ENCODE data around the gene PRR23B. TPM values are rescaled to one million over a fixed set of nuclear protein-coding genes. Genes with fewer than 3 reads are reported as not detected.

Gene PRR23B
- total RNA-seq, 2 experiments from 2014 or later: not detected

GRCh38 chr3:139006051-139006716 is 14.5 kb downstream of the PRR23B start, which contains the start of gene PRR23A:
PRR23A (minus strand) TSS chr3:139006268; CDS start chr3:139006268, 0 bp downstream.
- Mint-ChIP-seq H3K27ac (no peak within 1 kb of the TSS), H3K4me3 (no peak within 1 kb of the TSS), H3K9me3 (peaks cover 11% of the 10 kb centered on the region), H3K36me3 (ENCODE audit: low read depth) (no peaks in the 10 kb centered on the region), H3K27me3 (peaks cover 2% of the 10 kb centered on the region), H3K4me1 (no peaks in the 10 kb centered on the region)
- CTCF ChIA-PET: interaction anchor here (0.5 kb wide), 1 partner anchor 305 kb away, joined by 3 read pairs; no protein-coding TSS in a partner anchor
- no peak for DNase-seq
- POLR2A ChIA-PET: no interaction called here

DNA sequence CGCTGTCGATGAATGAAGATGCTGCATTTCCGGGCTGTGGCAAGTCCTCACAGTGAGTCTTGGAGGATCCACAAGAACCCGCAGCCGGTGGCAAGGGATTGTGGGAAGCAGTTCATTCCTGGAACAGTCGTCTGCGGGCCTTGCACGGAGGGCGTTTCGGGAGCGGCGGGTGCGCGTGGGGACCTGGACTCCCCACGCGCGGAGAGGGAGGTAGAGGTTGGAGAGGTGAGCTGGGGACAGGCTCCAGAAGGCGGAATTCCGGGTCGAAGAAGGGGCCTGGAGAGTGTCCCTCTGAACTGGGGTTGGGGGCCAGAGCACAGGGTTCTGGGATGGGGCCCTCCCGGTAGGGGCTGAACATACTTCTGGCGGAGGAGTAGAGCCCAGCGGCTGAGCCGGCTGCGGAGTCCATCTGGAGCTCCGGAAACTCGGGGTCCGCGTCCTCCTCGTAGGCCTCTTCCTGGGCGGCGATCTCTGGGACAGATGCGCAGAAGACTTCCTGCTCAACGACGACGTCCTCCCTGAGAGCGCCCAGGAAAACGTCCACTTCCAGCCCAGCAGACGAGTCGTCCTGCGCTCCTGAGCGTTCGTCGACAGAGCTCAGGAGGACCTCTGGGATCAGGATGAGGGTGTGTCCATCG is 15.3 kb downstream of the PRR23B start:
- H3K27ac Mint-ChIP-seq: no peak overlapping the region
- H3K4me3 Mint-ChIP-seq: no peak overlapping the region
- H3K9me3 Mint-ChIP-seq: peaks cover 15% of the 10 kb centered on the region
- no peaks in the 10 kb centered on the region for H3K36me3 Mint-ChIP-seq (ENCODE audit: low read depth)
- H3K4me1 Mint-ChIP-seq: no peaks in the 10 kb centered on the region
- ChIA-PET CTCF (interaction anchor here (0.5 kb wide), 1 partner anchor 304 kb away, joined by 3 read pairs; no protein-coding TSS in a partner anchor), POLR2A (no interaction called here)
- peaks cover 2% of the 10 kb centered on the region for H3K27me3 Mint-ChIP-seq
- DNase-seq: no peak

DNA sequence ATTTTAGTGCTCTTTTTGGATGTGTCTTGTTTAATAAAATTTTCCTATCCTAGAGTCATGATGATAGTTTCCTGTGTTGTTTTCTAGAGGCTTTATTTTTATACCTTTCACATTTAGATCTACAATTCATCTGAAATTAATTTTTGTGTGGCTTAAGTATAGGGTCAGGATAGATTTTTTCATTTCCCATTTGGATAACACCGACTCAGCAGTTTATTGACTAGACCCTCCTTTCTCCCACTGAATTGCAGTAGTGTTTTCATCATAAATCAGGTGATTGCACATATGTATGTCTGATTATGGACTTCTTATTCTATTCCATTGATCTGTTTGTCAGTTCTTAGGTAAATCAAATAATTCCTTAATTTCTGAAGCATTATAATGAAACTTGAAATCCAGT is 25.0 kb downstream of the PRR23B start:
- no peak overlapping the region for H3K4me3 Mint-ChIP-seq

DNA sequence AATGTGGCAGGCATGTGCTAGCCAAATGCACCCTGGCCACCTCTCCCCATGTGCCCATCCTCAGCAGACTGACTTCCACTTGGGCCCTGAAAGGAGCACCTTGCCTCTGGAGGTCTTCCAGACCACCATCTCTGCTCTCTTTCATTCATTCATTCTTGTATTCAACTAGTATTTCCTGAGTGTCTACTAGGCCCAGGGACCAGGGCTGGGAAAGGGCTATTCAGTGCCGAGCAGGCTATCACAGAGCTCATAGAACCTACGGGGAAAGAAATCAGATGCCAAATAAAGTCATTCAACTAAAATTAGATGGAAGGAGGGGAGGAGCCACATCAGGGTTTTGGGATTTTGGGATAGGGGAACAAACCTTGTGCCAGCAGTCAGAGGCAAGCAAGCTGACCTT is 33.5 kb downstream of the PRR23B start:
- Mint-ChIP-seq H3K4me3 (no peak overlapping the region), H3K27me3 (peaks cover 4% of the 10 kb centered on the region), H3K36me3 (ENCODE audit: low read depth) (no peaks in the 10 kb centered on the region), H3K27ac (no peak overlapping the region), H3K9me3 (no peaks in the 10 kb centered on the region), H3K4me1 (no peaks in the 10 kb centered on the region)
- no peak for DNase-seq
- CTCF ChIA-PET: no interaction called here
- POLR2A ChIA-PET: no interaction called here

More for the DNA sequence above, 25.0 kb downstream of the PRR23B start:
- CTCF ChIA-PET: no interaction called here
- Mint-ChIP-seq H3K36me3 (ENCODE audit: low read depth) (no peaks in the 10 kb centered on the region), H3K27me3 (peaks cover 28% of the 10 kb centered on the region), H3K27ac (no peak overlapping the region), H3K4me1 (no peaks in the 10 kb centered on the region), H3K9me3 (no peaks in the 10 kb centered on the region)
- POLR2A ChIA-PET: no interaction called here
- DNase-seq: no peak

DNA sequence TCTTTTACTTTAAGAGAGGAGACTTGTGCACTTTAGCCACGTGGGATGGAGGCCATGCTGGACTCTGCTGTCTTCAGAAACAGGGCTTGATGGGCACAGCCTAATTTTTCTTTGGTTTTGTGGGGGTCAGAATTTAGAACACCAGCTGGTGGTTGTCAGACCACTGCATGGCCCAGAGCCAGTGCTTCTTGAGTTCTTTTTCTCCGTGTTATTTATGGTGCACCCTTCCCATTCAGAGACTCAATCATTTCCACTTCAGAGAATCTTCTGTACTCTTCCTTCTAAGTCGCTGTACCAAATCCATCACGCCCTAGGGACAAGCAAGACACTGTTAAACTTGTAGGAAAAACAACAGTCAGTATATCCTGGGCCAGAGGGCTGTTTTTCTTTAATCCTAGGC is 34.8 kb downstream of the PRR23B start:
- no peak overlapping the region for H3K27ac Mint-ChIP-seq
- CTCF ChIA-PET: no interaction called here
- peaks cover 4% of the 10 kb centered on the region for H3K27me3 Mint-ChIP-seq
- no peak overlapping the region for H3K4me3 Mint-ChIP-seq
- no peaks in the 10 kb centered on the region for H3K9me3 Mint-ChIP-seq
- no peaks in the 10 kb centered on the region for H3K36me3 Mint-ChIP-seq (ENCODE audit: low read depth)
- POLR2A ChIA-PET: no interaction called here
- DNase-seq: no peak
- no peaks in the 10 kb centered on the region for H3K4me1 Mint-ChIP-seq

DNA sequence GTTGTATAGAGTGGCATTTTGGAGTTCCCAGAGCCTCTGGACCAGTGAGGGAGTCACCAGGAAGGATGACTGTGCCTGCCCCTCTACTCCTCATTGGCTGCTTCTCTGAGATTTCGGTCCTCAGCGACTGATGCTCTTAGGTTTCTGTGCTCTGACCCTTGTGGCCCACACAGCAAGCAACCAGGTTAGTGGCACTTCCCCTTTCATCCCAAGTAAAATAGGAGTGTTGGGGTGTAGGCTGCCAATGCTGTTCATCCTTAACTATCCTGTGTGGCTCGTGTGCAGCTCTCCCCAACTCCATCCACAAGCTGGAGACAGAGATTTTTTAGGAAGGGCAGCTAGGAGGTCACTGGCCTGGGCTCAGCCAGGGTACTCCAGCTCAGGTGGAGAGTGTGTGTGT is 35.9 kb downstream of the PRR23B start:
- Mint-ChIP-seq H3K4me1 (no peaks in the 10 kb centered on the region), H3K9me3 (no peaks in the 10 kb centered on the region), H3K27ac (no peak overlapping the region), H3K4me3 (no peak overlapping the region), H3K27me3 (peaks cover 4% of the 10 kb centered on the region), H3K36me3 (ENCODE audit: low read depth) (no peaks in the 10 kb centered on the region)
- ChIA-PET POLR2A (no interaction called here), CTCF (no interaction called here)
- DNase-seq: no peak

DNA sequence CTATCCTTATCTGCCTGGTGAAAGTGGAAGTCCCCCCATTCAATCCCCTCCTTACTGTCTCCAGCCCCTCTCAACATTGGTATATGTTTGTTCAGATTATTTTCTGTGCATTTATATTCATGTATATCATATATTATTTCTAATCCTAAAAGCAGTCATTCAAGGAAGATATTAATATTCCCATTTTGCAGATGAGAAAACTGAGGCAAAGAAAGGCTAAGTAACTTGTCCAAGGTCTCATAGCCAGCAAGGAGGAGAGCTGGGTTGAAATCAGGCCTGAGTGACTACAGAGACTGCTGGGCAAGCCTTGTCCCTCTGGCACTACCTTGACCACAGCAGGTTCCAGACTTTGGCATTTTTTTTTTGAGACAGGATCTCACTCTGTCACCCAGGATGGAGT is 44.7 kb downstream of the PRR23B start:
- Mint-ChIP-seq H3K27me3 (peaks cover 6% of the 10 kb centered on the region), H3K9me3 (no peaks in the 10 kb centered on the region), H3K36me3 (ENCODE audit: low read depth) (no peaks in the 10 kb centered on the region), H3K4me3 (no peak overlapping the region), H3K4me1 (no peaks in the 10 kb centered on the region), H3K27ac (no peak overlapping the region)
- ChIA-PET POLR2A (no interaction called here), CTCF (interaction anchor here (0.7 kb wide), 1 partner anchor 19 kb away, joined by 3 read pairs; no protein-coding TSS in a partner anchor)
- no peak for DNase-seq

DNA sequence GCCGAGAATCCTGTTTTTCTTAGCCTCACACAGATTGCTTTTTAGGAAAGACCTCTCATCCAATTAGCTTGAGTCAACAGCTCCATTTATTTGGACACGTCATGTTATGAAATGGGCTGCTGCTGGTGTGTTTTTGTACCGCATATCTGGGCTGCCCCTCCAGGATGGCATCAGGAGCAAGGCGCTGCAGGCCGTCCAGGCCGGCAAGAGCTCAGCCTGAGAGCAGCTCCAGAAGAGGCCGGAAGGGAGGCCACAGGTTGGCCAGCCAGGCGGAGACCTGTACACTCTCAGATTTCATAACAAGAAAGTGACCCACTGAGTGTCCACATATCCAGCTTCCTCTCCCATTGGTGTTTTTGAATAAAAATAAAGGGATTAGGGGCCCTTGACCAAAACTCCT is 45.4 kb downstream of the PRR23B start:
- Mint-ChIP-seq H3K9me3 (no peaks in the 10 kb centered on the region), H3K36me3 (ENCODE audit: low read depth) (no peaks in the 10 kb centered on the region), H3K27me3 (peaks cover 7% of the 10 kb centered on the region), H3K27ac (no peak overlapping the region), H3K4me1 (no peaks in the 10 kb centered on the region), H3K4me3 (no peak overlapping the region)
- ChIA-PET CTCF (no interaction called here), POLR2A (no interaction called here)
- no peak for DNase-seq

GRCh38 chr3:138974462-138974861 is 46.3 kb downstream of the PRR23B start:
- no peak overlapping the region for H3K4me3 Mint-ChIP-seq
- no peaks in the 10 kb centered on the region for H3K36me3 Mint-ChIP-seq (ENCODE audit: low read depth)
- H3K4me1 Mint-ChIP-seq: no peaks in the 10 kb centered on the region
- H3K9me3 Mint-ChIP-seq: no peaks in the 10 kb centered on the region
- ChIA-PET CTCF (interaction anchor here (0.5 kb wide), 1 partner anchor 441 kb away, joined by 4 read pairs; no protein-coding TSS in a partner anchor), POLR2A (no interaction called here)
- peaks cover 7% of the 10 kb centered on the region for H3K27me3 Mint-ChIP-seq
- no peak for DNase-seq
- H3K27ac Mint-ChIP-seq: no peak overlapping the region

DNA sequence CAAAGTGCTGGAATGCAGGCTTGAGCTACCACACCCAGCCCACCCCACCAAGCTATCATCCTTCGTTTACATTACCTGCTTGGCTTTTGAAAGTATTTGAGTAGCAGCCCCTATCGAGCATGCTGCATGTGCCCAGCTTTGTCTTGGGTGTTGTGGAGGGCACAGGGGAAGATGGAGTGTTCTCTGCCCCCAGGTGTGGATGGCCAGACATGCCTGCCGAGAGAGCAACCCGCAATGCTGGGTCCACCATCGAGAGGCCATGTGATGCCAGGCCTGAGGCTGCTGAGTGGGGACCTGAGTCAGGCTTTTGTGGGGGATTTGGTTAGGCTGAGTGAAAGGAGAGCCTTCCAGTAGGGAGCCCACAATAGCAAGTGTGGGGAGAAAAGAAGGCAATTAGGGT is 47.8 kb downstream of the PRR23B start:
- H3K27me3 Mint-ChIP-seq: peaks cover 15% of the 10 kb centered on the region
- no peaks in the 10 kb centered on the region for H3K4me1 Mint-ChIP-seq
- CTCF ChIA-PET: interaction anchor here (0.9 to 1.6 kb wide), 2 partner anchors 9 to 531 kb away, joined by 3 read pairs; no protein-coding TSS in a partner anchor
- H3K9me3 Mint-ChIP-seq: no peaks in the 10 kb centered on the region
- DNase-seq: no peak
- no peaks in the 10 kb centered on the region for H3K36me3 Mint-ChIP-seq (ENCODE audit: low read depth)
- H3K4me3 Mint-ChIP-seq: no peak overlapping the region
- POLR2A ChIA-PET: no interaction called here
- H3K27ac Mint-ChIP-seq: no peak overlapping the region

- H3K27ac Mint-ChIP-seq: no peak overlapping the region
- no peaks in the 10 kb centered on the region for H3K9me3 Mint-ChIP-seq
- H3K27me3 Mint-ChIP-seq: peaks cover 17% of the 10 kb centered on the region
- ChIA-PET CTCF (interaction anchor here (1.2 to 1.6 kb wide), 2 partner anchors 8 to 11 kb away, joined by 3 read pairs; no protein-coding TSS in a partner anchor), POLR2A (no interaction called here)
- H3K36me3 Mint-ChIP-seq (ENCODE audit: low read depth): no peaks in the 10 kb centered on the region
- no peak for DNase-seq
- no peaks in the 10 kb centered on the region for H3K4me1 Mint-ChIP-seq
- no peak overlapping the region for H3K4me3 Mint-ChIP-seq
Observed at GRCh38 chr3:138971766-138972320, 48.9 kb downstream of the PRR23B start.

Measured in activated CD4-positive, alpha-beta T cell treated with anti-CD3 and anti-CD28 coated beads, Interleukin-2, amount 10 ng/mL, durations not matched to agents 7 days and 5 days (primary cell).